Body of pancreas (tissue), 4 donors: ENCODE results near the gene RGS6.

Experiments used
- CTCF ChIP-seq, 7 experiments: fragments of 450-650 bp in 4 of 7; fragments of 200-600 bp in 3 of 7; sonication (generic) in 3 of 7; IDR thresholded peaks; one replicate each; pipeline ENCODE4 v1.5.1; 2016 to 2019; ENCODE audit warnings: antibody characterized with exemption in 7 of 7
- POLR2A ChIP-seq, 3 donors: fragments of 450-650 bp; IDR thresholded peaks; one replicate each; pipeline ENCODE4 v1.6.1; 2016; ENCODE audit warnings: antibody characterized with exemption in 3 of 3, mild to moderate bottlenecking in 2 of 3

- TF ChIP-seq CTCF (IDR thresholded peaks at IDR 0.05), result no peak
- TF ChIP-seq POLR2A (IDR thresholded peaks at IDR 0.05), result no peak
These were observed 448.2 kb downstream of the RGS6 start for GRCh38 chr14:72380456-72380855.
